ENCODE data around the gene TGM1.

The TGM1 gene

DNA sequence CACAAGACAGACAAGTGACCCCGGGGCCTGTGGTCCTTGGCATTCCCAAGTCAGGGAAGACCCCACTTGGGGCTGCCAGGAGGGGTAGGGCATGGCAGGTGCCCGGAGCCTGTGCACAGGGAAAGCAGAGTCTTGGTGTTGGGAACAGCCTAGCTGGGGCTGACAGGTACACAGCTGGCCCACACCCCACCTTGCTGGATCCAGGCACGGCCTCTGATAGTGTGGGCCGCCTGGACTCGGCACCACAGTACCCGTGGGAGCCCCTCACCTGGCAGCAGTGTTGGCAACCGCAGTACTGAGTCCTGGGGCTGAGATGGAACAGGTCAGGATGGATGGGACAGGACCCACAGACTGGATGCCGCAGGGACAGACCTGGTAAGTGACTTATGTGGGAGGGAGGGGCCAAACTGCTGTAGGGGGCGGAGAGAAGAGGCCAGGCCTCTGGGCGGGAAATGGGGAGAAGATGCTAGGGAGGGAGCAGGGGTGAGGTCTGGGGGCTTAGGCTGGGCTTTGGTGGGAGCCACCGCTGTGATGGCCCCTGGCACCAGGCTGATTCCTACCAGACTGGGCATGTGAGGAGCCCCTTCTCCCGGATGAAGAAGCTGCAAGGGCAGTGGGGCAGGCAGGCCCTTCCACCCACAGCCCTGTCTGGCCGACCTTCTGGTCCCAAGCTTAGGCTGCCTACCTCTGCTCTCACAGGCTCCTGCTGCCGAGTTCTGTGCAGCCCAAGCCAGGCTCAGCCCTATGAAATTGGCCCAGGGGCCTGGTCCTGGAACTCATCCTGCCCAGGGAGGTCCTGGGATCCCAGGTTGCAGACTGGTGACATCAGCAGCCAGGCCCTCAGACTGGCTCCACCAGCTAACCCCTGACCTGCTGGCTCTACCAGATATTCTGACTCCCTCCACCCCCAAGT is at the start of gene TGM1:
TGM1 (minus strand) TSS at position 357 of the 913 bp plus-strand sequence. CDS start 825 bp downstream, outside the sequence.
- no peak for DNase-seq (ENCODE audit: low spot score)

DNA sequence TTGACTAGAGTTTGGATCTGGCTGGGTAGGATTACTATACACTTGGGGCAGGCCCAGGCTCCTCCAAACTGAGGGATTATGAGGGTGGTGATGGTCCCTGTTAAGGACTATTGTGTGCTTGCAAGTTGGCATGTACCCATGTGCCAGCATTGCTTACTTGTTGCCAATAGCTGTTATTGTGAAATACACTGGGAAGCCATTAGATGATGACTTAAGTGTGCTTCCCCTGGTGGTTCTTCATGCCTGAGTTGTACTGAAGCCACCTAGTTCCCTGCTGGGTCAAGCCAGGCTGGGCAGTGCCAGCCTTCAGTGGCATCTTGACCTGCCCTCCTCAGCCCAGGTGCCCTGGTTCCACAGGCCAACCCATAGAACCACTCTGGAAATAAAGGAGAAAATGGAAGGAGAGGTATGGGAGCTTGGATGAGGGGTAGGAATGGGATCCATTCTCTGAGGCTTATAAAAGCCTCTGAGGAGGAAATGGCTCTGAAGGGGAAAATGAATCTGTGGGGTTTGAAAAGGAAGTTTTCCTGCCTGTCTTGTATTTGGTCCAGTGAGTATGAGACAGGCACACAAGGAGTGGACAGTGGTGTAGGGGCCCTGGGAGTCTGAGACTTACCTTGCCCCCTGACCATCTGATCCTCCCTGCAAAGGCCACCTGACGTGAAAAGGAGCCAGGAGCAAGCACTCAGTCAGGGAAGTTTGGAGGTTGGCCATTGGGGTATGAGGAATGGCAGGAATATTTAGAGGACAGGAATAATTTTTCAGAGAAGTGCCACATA is 49.0 kb upstream of the TGM1 start:
- no peak for DNase-seq (ENCODE audit: low spot score)

DNA sequence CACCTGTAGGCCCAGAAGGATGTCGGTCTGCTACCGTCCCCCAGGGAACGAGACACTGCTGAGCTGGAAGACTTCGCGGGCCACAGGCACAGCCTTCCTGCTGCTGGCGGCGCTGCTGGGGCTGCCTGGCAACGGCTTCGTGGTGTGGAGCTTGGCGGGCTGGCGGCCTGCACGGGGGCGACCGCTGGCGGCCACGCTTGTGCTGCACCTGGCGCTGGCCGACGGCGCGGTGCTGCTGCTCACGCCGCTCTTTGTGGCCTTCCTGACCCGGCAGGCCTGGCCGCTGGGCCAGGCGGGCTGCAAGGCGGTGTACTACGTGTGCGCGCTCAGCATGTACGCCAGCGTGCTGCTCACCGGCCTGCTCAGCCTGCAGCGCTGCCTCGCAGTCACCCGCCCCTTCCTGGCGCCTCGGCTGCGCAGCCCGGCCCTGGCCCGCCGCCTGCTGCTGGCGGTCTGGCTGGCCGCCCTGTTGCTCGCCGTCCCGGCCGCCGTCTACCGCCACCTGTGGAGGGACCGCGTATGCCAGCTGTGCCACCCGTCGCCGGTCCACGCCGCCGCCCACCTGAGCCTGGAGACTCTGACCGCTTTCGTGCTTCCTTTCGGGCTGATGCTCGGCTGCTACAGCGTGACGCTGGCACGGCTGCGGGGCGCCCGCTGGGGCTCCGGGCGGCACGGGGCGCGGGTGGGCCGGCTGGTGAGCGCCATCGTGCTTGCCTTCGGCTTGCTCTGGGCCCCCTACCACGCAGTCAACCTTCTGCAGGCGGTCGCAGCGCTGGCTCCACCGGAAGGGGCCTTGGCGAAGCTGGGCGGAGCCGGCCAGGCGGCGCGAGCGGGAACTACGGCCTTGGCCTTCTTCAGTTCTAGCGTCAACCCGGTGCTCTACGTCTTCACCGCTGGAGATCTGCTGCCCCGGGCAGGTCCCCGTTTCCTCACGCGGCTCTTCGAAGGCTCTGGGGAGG is 47.9 kb upstream of the TGM1 start, which contains the start of gene LTB4R:
LTB4R (plus strand) TSS at position 857 of the 959 bp plus-strand sequence. CDS start 4,150 bp downstream, outside the sequence.
- no peak for DNase-seq (ENCODE audit: low spot score)

DNA sequence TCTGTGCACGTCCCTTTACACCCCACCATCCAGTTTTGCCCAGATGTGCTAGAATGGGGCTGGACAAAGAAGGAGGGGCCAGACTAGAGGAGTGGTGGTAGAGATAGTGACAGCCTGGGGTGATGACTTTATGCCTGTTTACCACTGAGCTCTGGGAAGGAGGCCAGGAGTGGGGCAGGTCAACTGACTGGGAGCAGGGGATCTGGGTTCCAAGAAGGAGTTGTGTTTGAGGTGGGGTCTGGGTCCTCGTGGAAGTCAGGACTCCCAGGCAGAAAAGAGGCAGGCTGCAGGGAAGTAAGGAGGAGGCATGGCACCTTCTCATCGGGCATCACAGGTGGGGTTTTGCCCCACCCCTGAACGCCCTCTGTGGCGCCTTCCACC is 47.3 kb upstream of the TGM1 start:
- DNase-seq (ENCODE audit: low spot score) = no peak

DNA sequence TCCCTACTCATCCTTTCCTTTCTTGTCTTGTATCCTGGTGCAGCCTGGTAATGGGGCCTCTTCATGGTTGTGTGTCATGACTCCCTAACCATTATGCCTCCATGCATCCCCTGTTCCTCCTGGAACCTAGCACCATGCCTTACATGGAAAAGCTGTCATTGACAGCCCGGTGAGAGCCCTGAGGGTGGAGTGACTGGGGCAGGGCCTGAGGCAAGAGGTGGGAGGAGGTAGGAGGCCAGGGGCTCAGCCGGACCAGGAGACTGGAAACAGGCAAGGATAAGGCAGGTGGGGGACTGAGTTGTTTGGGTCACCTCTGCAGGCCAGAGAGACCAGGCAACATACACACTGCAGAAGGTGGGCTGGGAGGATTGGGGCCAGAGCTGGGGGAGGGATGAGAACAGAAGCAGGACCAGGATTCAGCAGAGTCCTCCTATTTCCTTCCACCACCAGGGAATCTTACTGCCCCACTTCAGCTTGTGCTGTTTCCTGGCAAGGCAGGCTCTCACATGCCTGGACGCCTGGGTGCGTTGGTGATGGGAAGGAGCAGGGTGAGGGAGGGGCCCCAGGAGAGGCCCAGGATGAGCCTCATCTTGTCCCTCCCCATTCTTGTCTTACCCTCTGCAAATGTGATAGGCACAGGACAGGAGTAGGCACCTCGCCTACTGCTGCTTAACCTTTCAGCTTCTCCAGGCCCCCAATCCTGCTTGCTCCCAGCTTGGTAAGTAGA is 46.7 kb upstream of the TGM1 start, which contains the start of gene LTB4R2:
LTB4R2 (plus strand) TSS at position 603 of the 727 bp plus-strand sequence. CDS start 525 bp downstream, outside the sequence.
- no peak for DNase-seq (ENCODE audit: low spot score)

DNA sequence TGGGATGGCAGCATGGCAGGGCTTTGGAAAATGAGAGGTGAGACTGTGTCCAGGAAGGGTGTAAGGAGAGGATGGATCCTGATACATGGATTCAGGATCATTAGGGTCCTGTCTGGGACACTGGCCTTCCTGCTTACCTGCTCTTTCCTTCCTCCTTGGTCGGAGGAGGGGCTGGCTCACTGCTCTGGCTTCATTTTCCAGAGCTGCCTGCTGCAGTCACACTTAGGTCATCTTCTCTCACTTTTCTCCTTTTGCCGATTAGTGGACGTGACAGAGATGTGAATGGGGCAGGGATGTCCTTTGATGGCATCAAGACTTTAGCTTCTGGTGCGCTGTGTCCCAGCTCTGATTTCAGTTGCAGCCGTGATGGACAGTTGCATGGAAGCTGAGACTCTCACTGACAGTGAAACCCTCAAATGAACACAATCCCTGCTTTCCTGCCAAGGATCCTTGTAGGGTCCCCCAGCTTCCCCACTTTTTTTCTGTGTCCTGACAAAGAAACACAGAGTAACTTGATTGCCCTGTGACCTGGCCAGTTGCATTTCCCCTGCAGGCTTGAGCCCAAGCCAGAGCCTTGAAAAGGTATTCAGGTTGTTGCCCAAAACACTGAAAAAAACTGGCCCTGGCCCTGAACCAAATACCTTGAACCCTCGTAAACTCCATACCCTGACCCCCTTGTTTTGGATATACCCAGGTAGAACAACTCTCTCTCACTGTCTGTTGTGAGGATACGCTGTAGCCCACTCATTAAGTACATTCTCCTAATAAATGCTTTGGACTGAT is 45.6 kb upstream of the TGM1 start:
- no peak for DNase-seq (ENCODE audit: low spot score)

DNA sequence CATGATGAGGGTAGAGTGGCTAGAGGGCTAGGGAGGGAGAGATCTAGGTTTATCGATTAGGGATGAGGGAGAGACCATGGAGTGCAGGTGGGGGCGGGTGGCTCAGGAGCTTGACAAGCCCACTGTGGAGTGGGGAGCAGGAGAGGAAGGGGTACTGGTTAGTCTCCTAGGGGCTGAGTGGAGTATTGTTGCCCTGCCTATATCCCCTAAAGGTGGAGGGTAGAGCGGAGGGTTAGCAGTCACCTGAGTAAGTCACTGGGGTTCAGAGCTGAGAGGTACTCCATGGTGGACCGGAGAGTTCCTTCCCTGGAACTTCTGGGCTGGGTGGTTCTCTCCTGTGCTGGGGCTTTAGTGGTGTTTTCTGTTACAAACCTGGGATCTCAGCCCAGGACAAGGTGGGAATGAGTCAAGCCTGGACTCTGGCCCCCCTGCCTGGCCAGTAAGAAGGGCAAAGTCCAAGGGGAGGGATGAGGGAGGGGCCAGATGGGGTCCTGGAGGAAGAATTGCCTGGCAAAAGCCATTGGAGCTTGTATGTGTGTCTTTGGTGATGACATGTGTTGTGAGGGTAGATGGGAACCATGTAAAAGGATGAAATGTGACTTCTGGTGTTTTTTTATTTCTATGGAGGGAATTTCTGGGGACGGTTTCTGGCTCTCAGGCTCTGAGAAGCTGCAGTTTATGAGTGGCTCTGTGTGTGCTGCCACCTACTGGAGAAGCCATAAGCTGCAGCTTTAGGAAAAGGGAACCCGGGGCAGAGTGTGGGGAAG is 44.8 kb upstream of the TGM1 start, which contains the start of gene CIDEB:
CIDEB (minus strand) TSS at position 403 of the 767 bp plus-strand sequence; CDS start at position 284, 119 bp downstream.
- peak; percentile 57 for DNase-seq (ENCODE audit: low spot score)

DNA sequence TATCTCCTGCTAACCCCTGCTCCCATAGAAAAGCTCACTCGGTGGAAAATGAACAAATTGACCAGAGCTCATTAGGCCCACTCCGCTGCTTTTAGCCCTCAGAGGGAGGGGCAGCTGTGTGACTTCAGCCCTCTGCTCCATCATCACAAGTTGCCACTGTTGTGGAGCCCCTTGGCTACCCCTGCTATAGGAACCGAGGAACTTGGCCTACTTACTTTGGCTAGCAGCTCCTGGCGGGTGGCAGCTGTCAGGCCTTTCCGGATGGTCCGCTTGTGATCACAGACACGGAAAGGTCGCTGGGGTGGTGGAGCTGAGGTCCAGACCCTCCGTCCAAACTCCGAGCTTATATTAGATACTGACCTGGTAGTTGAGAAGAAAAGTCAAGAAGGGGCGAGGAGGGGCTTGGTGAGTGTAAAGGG is 44.2 kb upstream of the TGM1 start:
- DNase-seq (ENCODE audit: low spot score) = no peak

DNA sequence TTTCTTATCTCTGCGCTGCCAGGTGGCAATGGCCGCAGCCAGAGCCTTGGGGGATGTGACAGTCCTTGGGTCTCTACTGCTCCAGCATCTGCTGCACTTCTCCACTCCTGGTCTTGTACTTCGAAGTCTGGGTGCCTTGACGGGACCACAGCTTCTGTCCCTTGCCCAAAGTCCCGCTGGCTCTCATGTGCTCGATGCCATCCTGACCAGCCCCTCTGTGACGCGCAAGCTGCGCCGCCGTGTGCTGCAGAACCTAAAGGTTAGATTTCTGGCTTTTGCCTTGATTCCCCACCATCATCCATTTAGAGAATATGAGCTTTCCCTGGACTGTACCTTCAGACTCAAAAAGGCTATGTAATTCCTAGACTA is 41.0 kb upstream of the TGM1 start:
- DNase-seq (ENCODE audit: low spot score) = no peak

DNA sequence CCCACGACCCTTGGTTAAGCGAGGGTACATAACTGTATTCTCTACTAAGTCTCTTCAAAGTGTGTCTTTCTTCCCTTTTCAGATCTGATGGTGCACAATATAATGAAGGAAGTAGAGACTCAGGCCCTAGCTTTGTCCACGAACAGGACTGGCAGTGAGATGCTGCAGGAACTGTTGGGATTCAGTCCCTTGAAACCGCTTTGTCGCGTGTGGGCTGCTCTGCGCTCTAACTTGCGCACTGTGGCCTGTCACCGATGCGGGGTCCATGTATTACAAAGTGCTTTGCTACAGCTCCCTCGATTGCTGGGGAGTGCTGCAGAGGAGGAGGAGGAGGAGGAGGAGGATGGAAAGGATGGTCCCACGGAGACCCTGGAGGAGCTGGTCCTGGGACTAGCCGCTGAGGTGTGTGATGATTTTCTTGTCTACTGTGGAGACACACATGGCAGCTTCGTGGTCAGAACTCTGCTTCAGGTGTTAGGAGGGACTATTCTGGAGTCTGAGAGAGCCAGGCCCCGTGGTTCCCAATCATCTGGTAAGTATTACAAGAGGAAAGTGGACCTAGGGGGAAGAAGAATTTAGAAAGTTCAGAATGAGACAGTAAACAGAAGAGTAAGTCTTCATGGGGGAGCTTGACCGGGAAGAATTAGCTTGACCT is 37.5 kb upstream of the TGM1 start:
- no peak for DNase-seq (ENCODE audit: low spot score)

DNA sequence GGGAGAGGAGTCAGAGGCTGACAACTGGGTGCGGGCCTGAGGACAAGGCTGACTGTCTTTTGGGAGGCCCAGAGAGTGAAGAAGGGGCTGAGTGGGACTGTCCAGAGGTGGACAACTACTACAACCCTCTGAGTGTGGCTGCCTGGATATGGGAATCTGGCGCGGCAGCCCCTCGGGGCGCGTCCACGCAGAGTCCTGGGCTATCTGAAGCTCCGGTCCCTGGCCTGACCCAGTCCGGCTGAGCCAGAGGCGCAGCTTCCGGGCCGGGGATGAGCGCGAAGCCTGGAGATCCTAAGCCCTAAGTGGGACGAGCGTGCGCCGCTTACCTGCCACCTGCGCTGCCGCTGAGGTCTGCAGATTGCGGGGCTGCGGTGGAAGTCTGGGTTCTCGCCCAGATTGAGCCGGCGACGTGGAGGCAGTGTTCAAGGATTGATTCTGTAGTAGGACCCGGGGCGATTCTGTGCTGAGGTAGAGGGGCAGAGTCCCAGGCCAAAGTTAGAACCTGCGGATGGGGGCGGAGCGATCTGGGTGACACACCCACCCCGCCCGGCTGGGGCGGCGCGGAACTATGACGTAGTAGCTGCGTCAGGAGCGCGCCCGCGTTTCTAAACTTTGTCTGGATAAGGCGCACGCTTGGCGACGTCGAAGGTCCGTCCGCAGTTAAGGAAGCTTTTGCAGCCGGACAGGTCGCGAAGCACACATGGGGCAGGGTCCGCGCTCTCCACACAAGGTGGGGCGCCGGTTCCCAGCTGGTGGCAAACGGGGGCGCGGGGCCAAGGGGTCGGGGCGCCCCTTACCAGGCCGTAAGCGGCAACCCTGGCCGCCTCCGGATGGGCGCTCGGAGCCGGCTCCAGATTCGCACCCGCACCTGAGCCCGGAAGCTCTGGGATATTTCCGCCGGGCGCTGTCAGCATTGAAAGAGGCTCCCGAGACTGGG is 36.5 kb upstream of the TGM1 start, which contains the start of the genes DHRS1 and NOP9:
DHRS1 (minus strand) TSS at position 526 of the 937 bp plus-strand sequence. CDS start 674 bp downstream, outside the sequence.
NOP9 (plus strand) TSS at position 596 of the 937 bp plus-strand sequence; CDS start at position 701, 105 bp downstream.
- DNase-seq (ENCODE audit: low spot score) = peak; percentile 83

DNA sequence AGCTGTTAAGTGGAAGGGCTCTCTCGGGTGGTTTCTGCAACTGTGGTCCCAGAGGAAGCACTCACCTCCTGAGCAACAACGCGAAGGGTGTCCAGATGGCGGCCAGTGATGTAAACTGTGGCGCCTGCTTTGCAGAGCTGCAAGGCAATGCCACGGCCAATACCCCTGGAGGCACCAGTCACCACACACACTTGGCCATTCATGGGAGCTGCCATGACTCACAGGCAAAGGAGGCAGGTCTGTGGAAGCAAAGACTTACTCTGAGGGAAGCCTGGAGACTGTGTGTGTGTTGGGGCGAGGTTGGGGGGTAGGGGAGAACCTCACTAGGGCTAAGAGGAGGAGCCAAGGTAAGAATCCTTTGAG is 35.9 kb upstream of the TGM1 start:
- peak; percentile 29 for DNase-seq (ENCODE audit: low spot score)

DNA sequence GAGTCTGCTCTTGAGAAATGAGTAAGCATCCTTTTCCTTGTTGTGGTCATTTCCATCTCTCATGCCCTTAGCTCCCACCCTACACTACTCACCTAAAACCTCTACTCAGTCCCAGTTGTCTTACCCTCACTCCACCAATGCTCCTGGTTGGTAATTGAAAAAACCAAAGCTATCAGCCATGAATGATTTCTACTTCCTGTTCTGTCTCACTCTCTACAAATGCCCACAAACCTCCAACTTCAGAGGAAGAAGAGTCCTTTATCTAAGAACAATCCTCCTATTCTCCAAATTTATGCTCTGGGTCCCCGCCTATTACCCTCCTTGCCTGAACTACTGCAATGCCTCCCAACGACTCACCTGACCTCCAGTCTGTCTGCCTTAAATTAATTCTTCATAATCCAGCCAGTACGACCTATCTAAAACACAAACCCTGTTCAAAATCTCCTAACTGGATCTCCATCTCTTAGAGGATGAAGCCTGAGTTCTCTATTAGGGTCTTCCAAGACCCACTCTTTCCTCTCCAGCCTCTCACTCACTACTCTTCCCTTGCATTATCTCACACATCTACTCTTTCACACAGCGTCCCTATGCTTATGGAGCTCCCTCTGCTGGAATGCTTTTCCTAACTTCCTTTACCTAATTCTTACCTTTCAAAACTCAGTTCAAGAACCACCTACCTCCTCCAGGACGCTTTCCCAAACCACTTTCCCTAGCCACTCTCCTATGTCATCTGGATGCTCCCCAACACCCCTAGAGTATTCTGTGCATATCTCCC is 34.4 kb upstream of the TGM1 start:
- peak; percentile 40 for DNase-seq (ENCODE audit: low spot score)

DNA sequence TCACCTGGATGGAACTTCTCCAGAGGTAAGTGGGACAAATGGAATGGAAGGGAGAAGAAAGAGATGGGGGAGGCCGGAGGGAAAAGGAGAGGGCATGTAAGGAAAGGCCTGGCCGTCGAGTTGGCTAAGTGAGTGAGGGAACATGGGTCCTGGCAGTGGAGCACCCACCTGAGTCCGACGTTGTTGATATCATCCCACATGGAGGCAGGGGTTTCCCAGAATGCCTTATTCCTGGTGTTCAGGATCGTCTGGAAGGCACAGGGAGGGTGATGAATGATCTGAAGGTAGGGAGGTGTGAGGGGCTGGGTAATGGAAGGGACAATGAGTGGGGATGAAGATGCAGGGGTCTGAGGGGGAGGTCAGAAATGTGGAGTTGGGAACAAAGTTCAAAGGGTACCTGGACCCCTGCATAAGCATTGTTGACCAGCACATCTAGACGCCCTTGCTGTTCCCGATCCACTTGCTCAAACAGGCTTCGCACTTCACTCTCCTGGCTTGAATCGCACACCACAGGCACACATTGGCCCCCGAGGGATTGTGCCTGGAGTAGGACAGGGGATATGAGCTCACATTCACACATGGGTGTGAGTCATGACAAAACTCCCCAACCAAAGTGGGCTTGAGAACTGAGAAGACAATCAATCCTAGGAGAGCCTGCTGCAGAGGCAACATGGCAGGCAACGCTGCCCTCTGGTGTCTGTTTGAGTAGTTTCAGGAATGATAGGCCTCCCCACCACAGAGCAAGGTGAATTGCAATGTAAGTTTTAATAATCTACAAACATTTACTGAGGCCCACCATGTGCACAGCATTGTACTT is 33.6 kb upstream of the TGM1 start:
- peak; percentile 77 for DNase-seq (ENCODE audit: low spot score)

DNA sequence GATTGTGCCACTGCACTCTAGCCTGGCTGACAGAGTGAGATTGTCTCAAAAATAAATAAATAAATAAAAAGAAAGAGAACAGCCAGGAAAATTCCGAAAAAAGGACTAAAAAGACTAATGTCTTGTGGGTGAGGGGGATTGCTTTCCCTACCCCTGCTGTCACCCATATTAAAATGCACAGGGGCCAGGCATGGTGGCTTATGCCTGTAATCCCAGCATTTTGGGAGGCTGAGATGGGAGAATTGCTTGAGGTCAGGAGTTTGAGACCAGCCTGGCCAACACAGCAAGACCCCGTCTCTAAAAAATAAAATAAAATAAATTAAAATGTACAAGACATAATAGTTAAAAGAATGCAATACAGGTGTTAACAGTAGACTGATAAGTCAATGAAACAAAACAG is 30.5 kb upstream of the TGM1 start:
- DNase-seq (ENCODE audit: low spot score) = no peak
